ENCODE results near the gene SLC38A9.

SLC38A9 gene

GRCh38 chr5:55645304-55645703 lies 66.8 kb downstream of the SLC38A9 start:
- no peak for DNase-seq

- no peak for DNase-seq
Measured at GRCh38 chr5:55638455-55638854, 73.7 kb downstream of the SLC38A9 start.

GRCh38 chr5:55638051-55638450 lies 74.1 kb downstream of the SLC38A9 start:
- no peak for DNase-seq

GRCh38 chr5:55636683-55637082 lies 75.4 kb downstream of the SLC38A9 start:
- no peak for DNase-seq

GRCh38 chr5:55636177-55636576 lies 75.9 kb downstream of the SLC38A9 start:
- no peak for DNase-seq

GRCh38 chr5:55634866-55635265 lies 77.3 kb downstream of the SLC38A9 start:
- DNase-seq, result no peak

- DNase-seq, result no peak
Measured at GRCh38 chr5:55634209-55634805, 77.8 kb downstream of the SLC38A9 start.

GRCh38 chr5:55633574-55634208 lies 78.4 kb downstream of the SLC38A9 start:
- DNase-seq, result no peak

GRCh38 chr5:55629815-55630214 lies 82.3 kb downstream of the SLC38A9 start:
- DNase-seq, result no peak

- no peak for DNase-seq
Measured at GRCh38 chr5:55626790-55627189, 85.3 kb downstream of the SLC38A9 start.

- DNase-seq, result no peak
Measured at GRCh38 chr5:55625913-55626312, 86.2 kb downstream of the SLC38A9 start.

- no peak for DNase-seq
Measured at GRCh38 chr5:55625589-55625909, 86.6 kb downstream of the SLC38A9 start.

GRCh38 chr5:55624841-55625588 lies 87.1 kb downstream of the SLC38A9 start:
- no peak for DNase-seq

- no peak for DNase-seq
Measured at GRCh38 chr5:55623789-55624188, 88.3 kb downstream of the SLC38A9 start.

- DNase-seq, result no peak
Measured at GRCh38 chr5:55622460-55622859, 89.7 kb downstream of the SLC38A9 start.

GRCh38 chr5:55621229-55621628 lies 90.9 kb downstream of the SLC38A9 start:
- no peak for DNase-seq

GRCh38 chr5:55620766-55621160 lies 91.4 kb downstream of the SLC38A9 start:
- no peak for DNase-seq

- no peak for DNase-seq
Measured at GRCh38 chr5:55620009-55620765, 91.9 kb downstream of the SLC38A9 start.

- no peak for DNase-seq
Measured at GRCh38 chr5:55618318-55618717, 93.8 kb downstream of the SLC38A9 start.

GRCh38 chr5:55613112-55613868 lies 98.8 kb downstream of the SLC38A9 start:
- no peak for DNase-seq

GRCh38 chr5:55610542-55610941 lies 101.6 kb downstream of the SLC38A9 start:
- no peak for DNase-seq

- DNase-seq, result no peak
Measured at GRCh38 chr5:55609413-55609812, 102.7 kb downstream of the SLC38A9 start.

Data from activated naive CD4-positive, alpha-beta T cell treated with anti-CD3 and anti-CD28 coated beads, Interleukin-2, amount 50 U/mL, for 16 hours (primary cell).